ENCODE results near the gene NRBF2. TPM values are rescaled to one million over a fixed set of nuclear protein-coding genes. Genes with fewer than 3 reads are reported as not detected.
"Not testable (repeated sequence)": the region's sequence is repeated elsewhere in the genome, so short reads cannot be mapped to it uniquely, and the experiment has no call there.

NRBF2 gene
- total RNA-seq, 4 donors from 2014 or later: 10.2 to 29.2 (median 13.3) TPM

- intact Hi-C loops (cut with DNase I; ENCODE audit: low total_unique reads): no loop called here
- DNase-seq: no peak
- H3K4me1 ChIP-seq: peaks cover 24 to 28% of the 10 kb centered on the region in 2 donors
These were observed 13.4 kb downstream of the NRBF2 start for GRCh38 chr10:63146503-63146902.

DNA sequence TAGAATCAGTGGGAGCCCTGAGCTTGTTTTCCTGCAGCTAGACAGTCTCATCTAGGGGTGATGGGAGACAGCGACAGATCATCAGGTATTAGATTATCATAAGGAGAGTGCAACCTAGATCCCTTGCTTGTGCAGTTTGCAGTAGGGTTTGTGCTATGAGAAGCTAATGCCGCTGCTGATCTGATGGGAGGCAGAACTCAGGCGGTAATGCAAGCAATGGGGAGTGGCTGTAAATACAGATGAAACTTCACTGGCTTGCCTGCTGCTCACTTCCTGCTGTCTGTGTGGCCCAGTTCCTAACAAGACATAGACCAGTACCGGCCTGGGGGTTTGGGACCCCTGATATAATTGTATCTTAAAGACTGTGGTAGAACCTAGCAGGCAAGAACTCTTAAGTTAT, 17.6 kb downstream of the NRBF2 start:
- Histone ChIP-seq H3K9me3 (no peaks in the 10 kb centered on the region), H3K27me3 (no peaks in the 10 kb centered on the region), H3K4me3 (no peak overlapping the region), H3K36me3 (peaks cover 0 to 54% of the 10 kb centered on the region in 2 donors), H3K4me1 (peaks cover 7 to 13% of the 10 kb centered on the region in 2 donors), H3K27ac (no peak overlapping the region)
- in situ Hi-C loops (cut with MboI; ENCODE audit: low sequenced_read_pairs in 4 of 4) (loop anchor here (10.0 to 25.0 kb wide), 6 partner anchors 66 to 713 kb away; no protein-coding TSS in a partner anchor), intact Hi-C loops (cut with DNase I; ENCODE audit: low total_unique reads) (no loop called here)
- DNase-seq (no peak), ATAC-seq (no peak)
- TF ChIP-seq CTCF (IDR thresholded peaks at IDR 0.05 in 4 of 5, conservative IDR thresholded peaks at IDR 0.05 in 1 of 5) (no peak), POLR2A (IDR thresholded peaks at IDR 0.05) (no peak)

More at GRCh38 chr10:63146503-63146902, 13.4 kb downstream of the NRBF2 start:
- no peak overlapping the region for H3K4me3 ChIP-seq
- no peaks in the 10 kb centered on the region for H3K9me3 ChIP-seq
- ATAC-seq: no peak
- no peak overlapping the region for H3K27ac ChIP-seq
- no peaks in the 10 kb centered on the region for H3K27me3 ChIP-seq
- peaks cover 0 to 19% of the 10 kb centered on the region in 2 donors for H3K36me3 ChIP-seq
- in situ Hi-C loops (cut with MboI; ENCODE audit: low sequenced_read_pairs in 4 of 4): loop anchor here in 1 of 4 donors (25.0 kb wide), 1 partner anchor 334 kb away; the partner anchor contains the start of genes ADO and EGR2
- TF ChIP-seq POLR2A (IDR thresholded peaks at IDR 0.05): no peak
- no peak for TF ChIP-seq CTCF (IDR thresholded peaks at IDR 0.05 in 4 of 5, conservative IDR thresholded peaks at IDR 0.05 in 1 of 5)

- H3K27me3 ChIP-seq; H3K27ac ChIP-seq; ATAC-seq; intact Hi-C loops (cut with DNase I; ENCODE audit: low total_unique reads); H3K9me3 ChIP-seq; DNase-seq; H3K4me3 ChIP-seq: not testable (repeated sequence)
- Histone ChIP-seq H3K36me3 (peaks cover 0 to 43% of the 10 kb centered on the region in 2 donors), H3K4me1 (peaks cover 7 to 13% of the 10 kb centered on the region in 2 donors)
- in situ Hi-C loops (cut with MboI; ENCODE audit: low sequenced_read_pairs in 4 of 4): loop anchor here (10.0 to 25.0 kb wide), 6 partner anchors 69 to 717 kb away; no protein-coding TSS in a partner anchor
These were observed 20.9 kb downstream of the NRBF2 start for GRCh38 chr10:63153868-63154545.

DNA sequence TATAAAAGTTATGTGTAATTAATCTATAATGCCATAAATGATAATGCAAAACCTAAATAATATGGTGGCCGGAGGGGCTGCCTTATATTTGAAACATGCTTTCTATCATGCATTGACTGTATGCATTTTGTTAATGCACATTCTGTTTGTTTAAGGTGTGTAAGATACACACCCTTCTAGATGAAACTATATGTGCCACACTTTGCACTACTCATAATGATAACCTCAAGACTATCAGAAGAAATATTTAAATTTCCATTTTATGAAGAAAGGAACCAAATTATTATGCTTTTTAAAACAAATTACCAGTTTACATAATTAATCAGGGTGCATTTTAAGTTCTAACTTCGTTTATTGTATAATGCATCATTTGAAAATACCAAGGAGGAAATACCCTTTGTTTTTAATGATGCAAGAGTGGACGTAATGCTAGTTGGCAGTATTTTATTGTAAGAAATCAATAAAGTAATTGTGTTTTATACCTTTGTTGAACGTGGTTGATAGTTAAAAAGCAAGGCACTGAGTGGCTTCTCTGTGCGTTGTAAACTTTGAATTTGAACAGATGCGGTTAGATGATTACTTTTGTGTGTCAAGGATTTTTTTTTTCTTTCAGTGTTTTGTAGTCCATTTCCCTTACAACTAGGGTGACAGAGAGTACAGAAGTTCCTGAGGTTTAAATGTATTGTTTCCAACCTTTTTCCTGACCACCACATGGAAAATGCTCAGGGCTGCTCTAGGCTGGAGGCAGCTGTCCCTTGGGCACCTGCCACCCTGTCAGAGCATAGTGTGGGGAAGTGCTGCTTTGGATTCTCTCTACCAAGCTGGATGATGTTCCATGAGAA, 21.6 kb downstream of the NRBF2 start:
- Histone ChIP-seq H3K27ac (no peak overlapping the region), H3K4me3 (no peak overlapping the region), H3K36me3 (peaks cover 0 to 43% of the 10 kb centered on the region in 2 donors), H3K27me3 (no peaks in the 10 kb centered on the region), H3K4me1 (peaks cover 7 to 13% of the 10 kb centered on the region in 2 donors), H3K9me3 (no peaks in the 10 kb centered on the region)
- in situ Hi-C loops (cut with MboI; ENCODE audit: low sequenced_read_pairs in 4 of 4) (loop anchor here (5.0 to 25.0 kb wide), 8 partner anchors 70 to 717 kb away; no protein-coding TSS in a partner anchor), intact Hi-C loops (cut with DNase I; ENCODE audit: low total_unique reads) (loop anchor here (5.0 kb wide), 3 partner anchors 72 to 337 kb away; partner anchors contain the start of gene EGR2)
- no peak for DNase-seq
- no peak for TF ChIP-seq POLR2A (IDR thresholded peaks at IDR 0.05)
- ATAC-seq: no peak

DNA sequence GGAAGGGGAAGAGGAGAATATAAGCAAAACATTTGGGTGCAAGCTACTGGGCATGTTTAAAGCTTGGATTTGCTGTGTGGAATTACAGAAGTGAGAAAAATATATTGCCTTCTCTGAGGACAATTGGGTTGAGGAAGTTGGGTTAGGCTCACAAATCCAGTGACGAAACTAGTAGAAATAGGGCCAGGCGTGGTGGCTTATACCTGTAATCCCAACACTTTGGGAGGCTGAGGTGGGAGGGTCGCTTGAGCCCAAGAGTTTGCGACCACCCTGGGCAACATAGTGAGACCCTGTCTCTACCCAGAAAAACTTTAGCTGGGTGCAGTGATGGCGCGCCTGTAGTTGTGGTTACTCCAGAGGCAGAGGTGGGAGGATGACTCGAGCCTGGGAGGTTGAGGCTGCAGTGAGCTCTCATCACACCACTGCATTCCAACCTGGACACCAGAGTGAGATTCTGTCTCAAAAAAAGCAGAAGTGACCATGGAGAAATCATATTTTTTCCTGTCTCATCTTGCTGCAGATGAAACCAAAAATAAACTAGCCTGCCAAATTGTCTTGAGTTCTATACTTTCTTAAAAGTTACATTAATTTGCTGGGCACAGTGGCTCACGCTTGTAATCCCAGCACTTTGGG, 22.4 kb downstream of the NRBF2 start:
- H3K9me3 ChIP-seq: no peaks in the 10 kb centered on the region
- no peaks in the 10 kb centered on the region for H3K27me3 ChIP-seq
- TF ChIP-seq CTCF (IDR thresholded peaks at IDR 0.05 in 4 of 5, conservative IDR thresholded peaks at IDR 0.05 in 1 of 5): no peak
- TF ChIP-seq POLR2A (IDR thresholded peaks at IDR 0.05): no peak
- no peak overlapping the region for H3K4me3 ChIP-seq
- H3K27ac ChIP-seq: no peak overlapping the region
- peaks cover 7 to 13% of the 10 kb centered on the region in 2 donors for H3K4me1 ChIP-seq
- DNase-seq (no peak), ATAC-seq (no peak)
- H3K36me3 ChIP-seq: peaks cover 0 to 41% of the 10 kb centered on the region in 2 donors
- intact Hi-C loops (cut with DNase I; ENCODE audit: low total_unique reads) (loop anchor here (5.0 kb wide), 3 partner anchors 73 to 338 kb away; partner anchors contain the start of gene EGR2), in situ Hi-C loops (cut with MboI; ENCODE audit: low sequenced_read_pairs in 4 of 4) (loop anchor here (5.0 to 25.0 kb wide), 8 partner anchors 71 to 718 kb away; no protein-coding TSS in a partner anchor)
